WTC11 (cell line): ENCODE measurements around the gene SP110. TPM values are rescaled to one million over a fixed set of nuclear protein-coding genes. Genes with fewer than 3 reads are reported as not detected.

Experiments used
- ATAC-seq: fragments of 200-7000 bp; cut with Tn5 transposase; 2 replicates; pipeline ENCODE4 v1.10.0; 2021; ENCODE audit warnings: mild to moderate bottlenecking, moderate library complexity
- CTCF ChIA-PET: fragments of 300-600 bp; sonication (Branson Sonifier 250); formaldehyde crosslinking; loops from one replicate; lab custom pipeline; 2021; ENCODE audit warnings: antibody characterized with exemption; lab: Charles Lee
- POLR2A ChIA-PET: fragments of 350-600 bp; sonication (Branson Sonifier 250); formaldehyde crosslinking; loops from one replicate; lab custom pipeline; 2021; ENCODE audit warnings: antibody characterized with exemption; lab: Charles Lee
- DNase-seq: peaks from one replicate; pipeline ENCODE4 v3.0.0; 2021; ENCODE audit warnings: low spot score
- H3K27ac Mint-ChIP-seq: 2 replicates; pipeline ENCODE4 v1.8.0; 2021; ENCODE audit warnings: mixed read lengths
- H3K27me3 Mint-ChIP-seq: 2 replicates; pipeline ENCODE4 v1.8.0; 2021; ENCODE audit warnings: low read depth, mild to moderate bottlenecking, moderate library complexity, mixed read lengths
- H3K36me3 Mint-ChIP-seq: 2 replicates; pipeline ENCODE4 v1.8.0; 2021; ENCODE audit warnings: mixed read lengths
- H3K4me1 Mint-ChIP-seq: 2 replicates; pipeline ENCODE4 v1.8.0; 2022; ENCODE audit warnings: mixed read lengths
- H3K4me3 Mint-ChIP-seq: 2 replicates; pipeline ENCODE4 v1.8.0; 2021; ENCODE audit warnings: mild to moderate bottlenecking, moderate library complexity, mixed read lengths
- H3K9me3 Mint-ChIP-seq: 2 replicates; pipeline ENCODE4 v1.8.0; 2021; ENCODE audit warnings: mixed read lengths
- CREB1 ChIP-seq: sonication (generic); formaldehyde crosslinking; IDR thresholded peaks from 2 replicates; pipeline ENCODE4 v1.8.0; 2023; ENCODE audit warnings: mild to moderate bottlenecking, missing genetic modification reagents
- CREM ChIP-seq: sonication (generic); formaldehyde crosslinking; IDR thresholded peaks from 2 replicates; pipeline ENCODE4 v1.8.1; 2022; ENCODE audit warnings: mild to moderate bottlenecking, missing genetic modification reagents, moderate library complexity
- ELF4 ChIP-seq: sonication (generic); formaldehyde crosslinking; IDR thresholded peaks from 2 replicates; pipeline ENCODE4 v1.8.1; 2022; ENCODE audit warnings: low read depth, mild to moderate bottlenecking, moderate library complexity, missing genetic modification reagents
- FOXJ3 ChIP-seq: sonication (generic); formaldehyde crosslinking; IDR thresholded peaks from 2 replicates; pipeline ENCODE4 v1.9.0; 2021; ENCODE audit warnings: missing genetic modification reagents, mild to moderate bottlenecking, borderline replicate concordance
- GABPB1 ChIP-seq: sonication (generic); formaldehyde crosslinking; IDR thresholded peaks from 2 replicates; pipeline ENCODE4 v1.8.1; 2023; ENCODE audit warnings: mild to moderate bottlenecking, missing genetic modification reagents
- GRHL2 ChIP-seq: fragments of 250-450 bp; sonication (Bioruptor Pico); IDR thresholded peaks from 2 replicates; pipeline ENCODE4 v1.8.0; 2022; ENCODE audit warnings: mild to moderate bottlenecking, moderate library complexity; ENCODE audit not compliant: insufficient replicate concordance, severe bottlenecking
- GTF2I ChIP-seq: fragments of 250-450 bp; sonication (Bioruptor Pico); conservative IDR thresholded peaks from 2 replicates; pipeline ENCODE4 v1.4.0; 2021; ENCODE audit warnings: mild to moderate bottlenecking
- HMGA2 ChIP-seq: fragments of 250-450 bp; sonication (Bioruptor Pico); IDR thresholded peaks from 2 replicates; pipeline ENCODE4 v1.4.0; 2021; ENCODE audit warnings: mild to moderate bottlenecking, moderate library complexity
- JAZF1 ChIP-seq: fragments of 250-450 bp; sonication (Bioruptor Pico); IDR thresholded peaks from 2 replicates; pipeline ENCODE4 v1.9.0; 2021; ENCODE audit warnings: moderate library complexity, mild to moderate bottlenecking, inconsistent platforms
- NFATC4 ChIP-seq: fragments of 250-450 bp; sonication (Bioruptor Pico); IDR thresholded peaks from 2 replicates; pipeline ENCODE4 v1.9.0; 2021; ENCODE audit warnings: mild to moderate bottlenecking
- NR3C1 ChIP-seq: sonication (generic); formaldehyde crosslinking; conservative IDR thresholded peaks from 2 replicates; pipeline ENCODE4 v1.8.1; 2023; ENCODE audit warnings: low read depth, mild to moderate bottlenecking, missing genetic modification reagents
- PRRX2 ChIP-seq: fragments of 250-450 bp; sonication (Bioruptor Pico); IDR thresholded peaks from 2 replicates; pipeline ENCODE4 v1.8.0; 2021; ENCODE audit warnings: mild to moderate bottlenecking
- TEAD4 ChIP-seq: sonication (generic); formaldehyde crosslinking; IDR thresholded peaks from 2 replicates; pipeline ENCODE4 v1.8.0; 2022; ENCODE audit warnings: mild to moderate bottlenecking, missing genetic modification reagents
- ZNF121 ChIP-seq: sonication (generic); formaldehyde crosslinking; IDR thresholded peaks from 2 replicates; pipeline ENCODE4 v1.8.0; 2023; ENCODE audit warnings: missing genetic modification reagents
- ZNF219 ChIP-seq: sonication (generic); formaldehyde crosslinking; IDR thresholded peaks from 2 replicates; pipeline ENCODE4 v1.8.0; 2023; ENCODE audit warnings: missing genetic modification reagents, mild to moderate bottlenecking, borderline replicate concordance
- ZNF416 ChIP-seq: fragments of 250-450 bp; sonication (Bioruptor Pico); IDR thresholded peaks from 2 replicates; pipeline ENCODE4 v1.9.0; 2021; ENCODE audit warnings: mild to moderate bottlenecking, inconsistent platforms
- total RNA-seq: library from RNA; stranded (reverse); gene quantifications from 3 replicates; pipeline ENCODE4 v1.2.3, GENCODE V29; 2021
- TF ChIP-seq, protein P1 (sequence below): sonication (generic); formaldehyde crosslinking; IDR thresholded peaks from 2 replicates; pipeline ENCODE4 v1.8.0; 2023; ENCODE audit warnings: missing genetic modification reagents, mild to moderate bottlenecking, borderline replicate concordance
- TF ChIP-seq, protein P2 (sequence below): sonication (generic); formaldehyde crosslinking; conservative IDR thresholded peaks from 2 replicates; pipeline ENCODE4 v1.8.1; 2023; ENCODE audit warnings: mild to moderate bottlenecking, low read depth, missing genetic modification reagents, moderate library complexity
- TF ChIP-seq, protein P3 (sequence below): sonication (generic); formaldehyde crosslinking; IDR thresholded peaks from 2 replicates; pipeline ENCODE4 v1.8.1; 2022; ENCODE audit warnings: mild to moderate bottlenecking, missing genetic modification reagents, moderate library complexity, borderline replicate concordance
- TF ChIP-seq, protein P4 (sequence below): sonication (generic); formaldehyde crosslinking; IDR thresholded peaks from 2 replicates; pipeline ENCODE4 v1.8.1; 2023; ENCODE audit warnings: mild to moderate bottlenecking, missing genetic modification reagents
- TF ChIP-seq, protein P5 (sequence below): fragments of 250-450 bp; sonication (Bioruptor Pico); IDR thresholded peaks from 2 replicates; pipeline ENCODE4 v1.9.0; 2021; ENCODE audit warnings: mild to moderate bottlenecking
- TF ChIP-seq, protein P6 (sequence below): fragments of 250-450 bp; sonication (Bioruptor Pico); IDR thresholded peaks from 2 replicates; pipeline ENCODE4 v1.9.0; 2021; ENCODE audit warnings: moderate library complexity, mild to moderate bottlenecking, inconsistent platforms, borderline replicate concordance
- TF ChIP-seq, protein P7 (sequence below): sonication (generic); formaldehyde crosslinking; IDR thresholded peaks from 2 replicates; pipeline ENCODE4 v1.8.1; 2022; ENCODE audit warnings: mild to moderate bottlenecking, moderate library complexity, missing genetic modification reagents

Gene SP110
- total RNA-seq, 1 experiment from 2014 or later, result 5.7 TPM

DNA sequence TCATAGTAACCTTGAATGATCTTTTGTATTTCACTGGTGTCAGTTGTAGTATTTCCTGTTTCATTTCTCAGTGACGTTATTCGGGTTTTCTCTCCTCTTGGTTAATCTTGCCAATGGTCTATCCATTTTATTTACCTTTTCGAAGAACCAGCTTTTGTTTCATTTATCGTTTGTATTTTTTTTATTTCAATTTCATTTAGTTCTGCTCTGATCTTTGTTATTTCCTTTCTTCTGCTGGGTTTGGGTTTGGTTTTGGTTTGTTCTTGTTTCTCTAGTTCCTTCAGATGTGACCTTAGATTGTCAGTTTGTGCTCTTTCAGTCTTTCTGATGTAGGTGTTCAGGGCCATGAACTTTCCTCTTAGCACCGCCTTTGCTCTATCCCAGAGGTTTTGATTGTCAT, 42.5 kb upstream of the SP110 start (continued):
- TF ChIP-seq, protein P1, sequence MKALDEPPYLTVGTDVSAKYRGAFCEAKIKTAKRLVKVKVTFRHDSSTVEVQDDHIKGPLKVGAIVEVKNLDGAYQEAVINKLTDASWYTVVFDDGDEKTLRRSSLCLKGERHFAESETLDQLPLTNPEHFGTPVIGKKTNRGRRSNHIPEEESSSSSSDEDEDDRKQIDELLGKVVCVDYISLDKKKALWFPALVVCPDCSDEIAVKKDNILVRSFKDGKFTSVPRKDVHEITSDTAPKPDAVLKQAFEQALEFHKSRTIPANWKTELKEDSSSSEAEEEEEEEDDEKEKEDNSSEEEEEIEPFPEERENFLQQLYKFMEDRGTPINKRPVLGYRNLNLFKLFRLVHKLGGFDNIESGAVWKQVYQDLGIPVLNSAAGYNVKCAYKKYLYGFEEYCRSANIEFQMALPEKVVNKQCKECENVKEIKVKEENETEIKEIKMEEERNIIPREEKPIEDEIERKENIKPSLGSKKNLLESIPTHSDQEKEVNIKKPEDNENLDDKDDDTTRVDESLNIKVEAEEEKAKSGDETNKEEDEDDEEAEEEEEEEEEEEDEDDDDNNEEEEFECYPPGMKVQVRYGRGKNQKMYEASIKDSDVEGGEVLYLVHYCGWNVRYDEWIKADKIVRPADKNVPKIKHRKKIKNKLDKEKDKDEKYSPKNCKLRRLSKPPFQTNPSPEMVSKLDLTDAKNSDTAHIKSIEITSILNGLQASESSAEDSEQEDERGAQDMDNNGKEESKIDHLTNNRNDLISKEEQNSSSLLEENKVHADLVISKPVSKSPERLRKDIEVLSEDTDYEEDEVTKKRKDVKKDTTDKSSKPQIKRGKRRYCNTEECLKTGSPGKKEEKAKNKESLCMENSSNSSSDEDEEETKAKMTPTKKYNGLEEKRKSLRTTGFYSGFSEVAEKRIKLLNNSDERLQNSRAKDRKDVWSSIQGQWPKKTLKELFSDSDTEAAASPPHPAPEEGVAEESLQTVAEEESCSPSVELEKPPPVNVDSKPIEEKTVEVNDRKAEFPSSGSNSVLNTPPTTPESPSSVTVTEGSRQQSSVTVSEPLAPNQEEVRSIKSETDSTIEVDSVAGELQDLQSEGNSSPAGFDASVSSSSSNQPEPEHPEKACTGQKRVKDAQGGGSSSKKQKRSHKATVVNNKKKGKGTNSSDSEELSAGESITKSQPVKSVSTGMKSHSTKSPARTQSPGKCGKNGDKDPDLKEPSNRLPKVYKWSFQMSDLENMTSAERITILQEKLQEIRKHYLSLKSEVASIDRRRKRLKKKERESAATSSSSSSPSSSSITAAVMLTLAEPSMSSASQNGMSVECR, result no peak
- TF ChIP-seq GRHL2 (CRISPR knock-in tag) (no peak), NFATC4 (no peak), JAZF1 (no peak), ZNF219 (CRISPR knock-in tag) (no peak), NR3C1 (CRISPR knock-in tag) (no peak), GTF2I (CRISPR knock-in tag) (no peak), CREM (no peak)
- TF ChIP-seq, protein P2, sequence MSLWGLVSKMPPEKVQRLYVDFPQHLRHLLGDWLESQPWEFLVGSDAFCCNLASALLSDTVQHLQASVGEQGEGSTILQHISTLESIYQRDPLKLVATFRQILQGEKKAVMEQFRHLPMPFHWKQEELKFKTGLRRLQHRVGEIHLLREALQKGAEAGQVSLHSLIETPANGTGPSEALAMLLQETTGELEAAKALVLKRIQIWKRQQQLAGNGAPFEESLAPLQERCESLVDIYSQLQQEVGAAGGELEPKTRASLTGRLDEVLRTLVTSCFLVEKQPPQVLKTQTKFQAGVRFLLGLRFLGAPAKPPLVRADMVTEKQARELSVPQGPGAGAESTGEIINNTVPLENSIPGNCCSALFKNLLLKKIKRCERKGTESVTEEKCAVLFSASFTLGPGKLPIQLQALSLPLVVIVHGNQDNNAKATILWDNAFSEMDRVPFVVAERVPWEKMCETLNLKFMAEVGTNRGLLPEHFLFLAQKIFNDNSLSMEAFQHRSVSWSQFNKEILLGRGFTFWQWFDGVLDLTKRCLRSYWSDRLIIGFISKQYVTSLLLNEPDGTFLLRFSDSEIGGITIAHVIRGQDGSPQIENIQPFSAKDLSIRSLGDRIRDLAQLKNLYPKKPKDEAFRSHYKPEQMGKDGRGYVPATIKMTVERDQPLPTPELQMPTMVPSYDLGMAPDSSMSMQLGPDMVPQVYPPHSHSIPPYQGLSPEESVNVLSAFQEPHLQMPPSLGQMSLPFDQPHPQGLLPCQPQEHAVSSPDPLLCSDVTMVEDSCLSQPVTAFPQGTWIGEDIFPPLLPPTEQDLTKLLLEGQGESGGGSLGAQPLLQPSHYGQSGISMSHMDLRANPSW (CRISPR knock-in tag), result no peak
- TF ChIP-seq, all 79 proteins: peak for 0

DNA sequence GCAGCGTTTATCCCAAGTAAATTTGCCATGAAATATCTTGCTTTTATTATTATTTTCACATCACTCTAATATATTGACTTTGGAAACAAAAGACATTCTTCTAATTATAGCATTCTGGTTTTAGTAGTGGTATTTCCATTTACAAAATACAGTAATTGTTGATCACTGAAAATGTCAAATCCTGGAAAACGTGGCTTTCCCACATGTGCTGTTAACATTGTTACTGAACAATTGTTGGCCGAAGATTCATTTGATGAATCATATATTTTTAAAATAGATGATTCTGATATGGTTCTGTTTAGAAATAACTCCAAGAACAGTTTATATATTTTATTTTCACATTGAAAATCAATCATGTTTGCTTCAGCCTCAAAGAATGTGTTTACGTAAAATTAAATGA, 38.7 kb upstream of the SP110 start:
- no peak for DNase-seq
- no peak for ATAC-seq
- TF ChIP-seq CREM, result no peak
- TF ChIP-seq PRRX2 (CRISPR knock-in tag), result no peak
- no peak for TF ChIP-seq ELF4 (CRISPR knock-in tag)
- no peak for TF ChIP-seq TEAD4 (CRISPR knock-in tag)
- TF ChIP-seq, protein P3, sequence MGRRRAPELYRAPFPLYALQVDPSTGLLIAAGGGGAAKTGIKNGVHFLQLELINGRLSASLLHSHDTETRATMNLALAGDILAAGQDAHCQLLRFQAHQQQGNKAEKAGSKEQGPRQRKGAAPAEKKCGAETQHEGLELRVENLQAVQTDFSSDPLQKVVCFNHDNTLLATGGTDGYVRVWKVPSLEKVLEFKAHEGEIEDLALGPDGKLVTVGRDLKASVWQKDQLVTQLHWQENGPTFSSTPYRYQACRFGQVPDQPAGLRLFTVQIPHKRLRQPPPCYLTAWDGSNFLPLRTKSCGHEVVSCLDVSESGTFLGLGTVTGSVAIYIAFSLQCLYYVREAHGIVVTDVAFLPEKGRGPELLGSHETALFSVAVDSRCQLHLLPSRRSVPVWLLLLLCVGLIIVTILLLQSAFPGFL (CRISPR knock-in tag), result no peak
- TF ChIP-seq, protein P4, sequence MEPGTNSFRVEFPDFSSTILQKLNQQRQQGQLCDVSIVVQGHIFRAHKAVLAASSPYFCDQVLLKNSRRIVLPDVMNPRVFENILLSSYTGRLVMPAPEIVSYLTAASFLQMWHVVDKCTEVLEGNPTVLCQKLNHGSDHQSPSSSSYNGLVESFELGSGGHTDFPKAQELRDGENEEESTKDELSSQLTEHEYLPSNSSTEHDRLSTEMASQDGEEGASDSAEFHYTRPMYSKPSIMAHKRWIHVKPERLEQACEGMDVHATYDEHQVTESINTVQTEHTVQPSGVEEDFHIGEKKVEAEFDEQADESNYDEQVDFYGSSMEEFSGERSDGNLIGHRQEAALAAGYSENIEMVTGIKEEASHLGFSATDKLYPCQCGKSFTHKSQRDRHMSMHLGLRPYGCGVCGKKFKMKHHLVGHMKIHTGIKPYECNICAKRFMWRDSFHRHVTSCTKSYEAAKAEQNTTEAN (CRISPR knock-in tag), result no peak
- TF ChIP-seq ZNF121 (CRISPR knock-in tag), result no peak
- TF ChIP-seq GABPB1 (CRISPR knock-in tag), result no peak
- TF ChIP-seq FOXJ3 (CRISPR knock-in tag), result no peak
- TF ChIP-seq ZNF416 (CRISPR knock-in tag), result no peak
- TF ChIP-seq NFATC4, result no peak
- TF ChIP-seq, protein P5, sequence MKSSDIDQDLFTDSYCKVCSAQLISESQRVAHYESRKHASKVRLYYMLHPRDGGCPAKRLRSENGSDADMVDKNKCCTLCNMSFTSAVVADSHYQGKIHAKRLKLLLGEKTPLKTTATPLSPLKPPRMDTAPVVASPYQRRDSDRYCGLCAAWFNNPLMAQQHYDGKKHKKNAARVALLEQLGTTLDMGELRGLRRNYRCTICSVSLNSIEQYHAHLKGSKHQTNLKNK (CRISPR knock-in tag), result no peak
- TF ChIP-seq, protein P6, sequence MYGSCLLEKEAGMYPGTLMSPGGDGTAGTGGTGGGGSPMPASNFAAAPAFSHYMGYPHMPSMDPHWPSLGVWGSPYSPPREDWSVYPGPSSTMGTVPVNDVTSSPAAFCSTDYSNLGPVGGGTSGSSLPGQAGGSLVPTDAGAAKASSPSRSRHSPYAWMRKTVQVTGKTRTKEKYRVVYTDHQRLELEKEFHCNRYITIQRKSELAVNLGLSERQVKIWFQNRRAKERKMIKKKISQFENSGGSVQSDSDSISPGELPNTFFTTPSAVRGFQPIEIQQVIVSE, result no peak
- no peak for TF ChIP-seq HMGA2 (CRISPR knock-in tag)
- TF ChIP-seq, protein P7, sequence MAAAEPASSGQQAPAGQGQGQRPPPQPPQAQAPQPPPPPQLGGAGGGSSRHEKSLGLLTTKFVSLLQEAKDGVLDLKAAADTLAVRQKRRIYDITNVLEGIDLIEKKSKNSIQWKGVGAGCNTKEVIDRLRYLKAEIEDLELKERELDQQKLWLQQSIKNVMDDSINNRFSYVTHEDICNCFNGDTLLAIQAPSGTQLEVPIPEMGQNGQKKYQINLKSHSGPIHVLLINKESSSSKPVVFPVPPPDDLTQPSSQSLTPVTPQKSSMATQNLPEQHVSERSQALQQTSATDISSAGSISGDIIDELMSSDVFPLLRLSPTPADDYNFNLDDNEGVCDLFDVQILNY (CRISPR knock-in tag), result no peak
- no peak for TF ChIP-seq CREB1 (CRISPR knock-in tag)
- H3K4me3 Mint-ChIP-seq, result no peak overlapping the region
- H3K27me3 Mint-ChIP-seq, result no peaks in the 10 kb centered on the region
- no peaks in the 10 kb centered on the region; the same call in 1 of the 2 replicates for H3K4me1 Mint-ChIP-seq
- no peaks in the 10 kb centered on the region for H3K36me3 Mint-ChIP-seq
- no peak overlapping the region for H3K27ac Mint-ChIP-seq
- POLR2A ChIA-PET, result no interaction called here
- CTCF ChIA-PET, result no interaction called here
- H3K9me3 Mint-ChIP-seq, result peaks cover 18% of the 10 kb centered on the region
